ENCODE data around the gene TMEM50A.
"Not testable (repeated sequence)": the region's sequence is repeated elsewhere in the genome, so short reads cannot be mapped to it uniquely, and the experiment has no call there.

The TMEM50A gene

GRCh38 chr1:25383090-25383489, 45.0 kb downstream of the TMEM50A start:
- not testable (repeated sequence) for H3K36me3 ChIP-seq (ENCODE audit: control insufficient read depth in 5 of 5, insufficient read depth in 5 of 5, low read length in 5 of 5); H3K4me3 ChIP-seq (ENCODE audit: low read depth in 1 of 5, low read length in 5 of 5); H3K27ac ChIP-seq (ENCODE audit: low read depth, low read length); H3K27me3 ChIP-seq (ENCODE audit: control insufficient read depth in 5 of 5, insufficient read depth in 4 of 5, low read length in 5 of 5); H3K9me3 ChIP-seq (ENCODE audit: control insufficient read depth in 5 of 5, low read length in 5 of 5); H3K9ac ChIP-seq (ENCODE audit: low read length in 5 of 5); H3K4me1 ChIP-seq (ENCODE audit: control insufficient read depth in 5 of 5, insufficient read depth in 5 of 5, low read length in 5 of 5)

DNA sequence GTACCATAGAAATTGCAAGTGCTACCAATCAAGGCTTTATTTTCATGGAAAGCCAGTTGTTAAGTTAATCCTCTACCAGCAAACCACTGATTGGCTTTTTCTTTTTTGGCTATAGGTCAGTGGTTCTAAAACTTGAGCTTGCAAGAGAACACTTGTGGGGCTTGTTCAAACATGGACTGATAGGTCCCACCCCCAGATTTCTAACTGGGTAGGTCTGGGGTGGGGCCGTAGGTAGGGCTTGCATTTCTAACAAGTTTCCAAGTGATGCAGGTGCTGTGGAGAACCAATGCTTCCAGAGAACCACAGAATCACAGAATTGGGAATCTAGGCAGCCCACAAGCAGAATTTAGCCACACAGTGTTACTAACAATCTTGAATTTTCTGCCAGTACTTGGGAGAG, 45.7 kb downstream of the TMEM50A start:
- not testable (repeated sequence) for H3K9ac ChIP-seq (ENCODE audit: low read length in 5 of 5); H3K4me1 ChIP-seq (ENCODE audit: control insufficient read depth in 5 of 5, insufficient read depth in 5 of 5, low read length in 5 of 5); H3K27me3 ChIP-seq (ENCODE audit: control insufficient read depth in 5 of 5, insufficient read depth in 4 of 5, low read length in 5 of 5); H3K9me3 ChIP-seq (ENCODE audit: control insufficient read depth in 5 of 5, low read length in 5 of 5); H3K4me3 ChIP-seq (ENCODE audit: low read depth in 1 of 5, low read length in 5 of 5); H3K36me3 ChIP-seq (ENCODE audit: control insufficient read depth in 5 of 5, insufficient read depth in 5 of 5, low read length in 5 of 5); H3K27ac ChIP-seq (ENCODE audit: low read depth, low read length)

GRCh38 chr1:25387096-25387495, 49.0 kb downstream of the TMEM50A start:
- not testable (repeated sequence) for H3K9ac ChIP-seq (ENCODE audit: low read length in 5 of 5); H3K4me1 ChIP-seq (ENCODE audit: control insufficient read depth in 5 of 5, insufficient read depth in 5 of 5, low read length in 5 of 5); H3K36me3 ChIP-seq (ENCODE audit: control insufficient read depth in 5 of 5, insufficient read depth in 5 of 5, low read length in 5 of 5); H3K27me3 ChIP-seq (ENCODE audit: control insufficient read depth in 5 of 5, insufficient read depth in 4 of 5, low read length in 5 of 5); H3K27ac ChIP-seq (ENCODE audit: low read depth, low read length); H3K4me3 ChIP-seq (ENCODE audit: low read depth in 1 of 5, low read length in 5 of 5); H3K9me3 ChIP-seq (ENCODE audit: control insufficient read depth in 5 of 5, low read length in 5 of 5)

GRCh38 chr1:25388691-25389090, 50.6 kb downstream of the TMEM50A start:
- not testable (repeated sequence) for H3K9ac ChIP-seq (ENCODE audit: low read length in 5 of 5); H3K4me3 ChIP-seq (ENCODE audit: low read depth in 1 of 5, low read length in 5 of 5); H3K9me3 ChIP-seq (ENCODE audit: control insufficient read depth in 5 of 5, low read length in 5 of 5); H3K27ac ChIP-seq (ENCODE audit: low read depth, low read length); H3K36me3 ChIP-seq (ENCODE audit: control insufficient read depth in 5 of 5, insufficient read depth in 5 of 5, low read length in 5 of 5); H3K4me1 ChIP-seq (ENCODE audit: control insufficient read depth in 5 of 5, insufficient read depth in 5 of 5, low read length in 5 of 5); H3K27me3 ChIP-seq (ENCODE audit: control insufficient read depth in 5 of 5, insufficient read depth in 4 of 5, low read length in 5 of 5)

GRCh38 chr1:25389721-25390120, 51.6 kb downstream of the TMEM50A start:
- not testable (repeated sequence) for H3K4me3 ChIP-seq (ENCODE audit: low read depth in 1 of 5, low read length in 5 of 5); H3K9ac ChIP-seq (ENCODE audit: low read length in 5 of 5)

DNA sequence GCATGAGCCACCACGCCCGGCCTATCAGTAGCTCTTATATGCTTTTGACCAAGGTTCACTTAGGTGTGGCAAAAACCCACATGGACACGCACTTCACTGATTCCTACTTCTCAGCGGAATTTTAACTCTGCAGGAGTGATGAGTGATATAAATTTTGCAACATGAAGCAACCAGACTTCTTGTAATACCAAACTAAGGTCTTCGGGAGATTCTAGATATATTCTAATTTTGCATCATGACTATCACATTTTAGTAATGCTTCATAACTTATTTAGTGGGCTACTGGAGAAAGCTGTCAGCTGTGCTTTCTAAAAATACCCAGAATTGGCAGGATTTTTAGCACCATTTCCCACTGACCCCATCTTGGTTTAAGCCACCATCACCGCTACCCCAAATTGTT, 54.7 kb downstream of the TMEM50A start:
- Histone ChIP-seq H3K9me3 (ENCODE audit: control insufficient read depth in 5 of 5, low read length in 5 of 5) (no peaks in the 10 kb centered on the region), H3K27ac (ENCODE audit: low read depth, low read length) (no peak overlapping the region), H3K27me3 (ENCODE audit: control insufficient read depth in 5 of 5, insufficient read depth in 4 of 5, low read length in 5 of 5) (no peaks in the 10 kb centered on the region), H3K4me3 (ENCODE audit: low read depth in 1 of 5, low read length in 5 of 5) (no peak overlapping the region), H3K4me1 (ENCODE audit: control insufficient read depth in 5 of 5, insufficient read depth in 5 of 5, low read length in 5 of 5) (no peaks in the 10 kb centered on the region), H3K36me3 (ENCODE audit: control insufficient read depth in 5 of 5, insufficient read depth in 5 of 5, low read length in 5 of 5) (no peaks in the 10 kb centered on the region), H3K9ac (ENCODE audit: low read length in 5 of 5) (no peak overlapping the region)

More at GRCh38 chr1:25389721-25390120, 51.6 kb downstream of the TMEM50A start:
- not testable (repeated sequence) for H3K9me3 ChIP-seq (ENCODE audit: control insufficient read depth in 5 of 5, low read length in 5 of 5); H3K4me1 ChIP-seq (ENCODE audit: control insufficient read depth in 5 of 5, insufficient read depth in 5 of 5, low read length in 5 of 5); H3K27me3 ChIP-seq (ENCODE audit: control insufficient read depth in 5 of 5, insufficient read depth in 4 of 5, low read length in 5 of 5); H3K36me3 ChIP-seq (ENCODE audit: control insufficient read depth in 5 of 5, insufficient read depth in 5 of 5, low read length in 5 of 5); H3K27ac ChIP-seq (ENCODE audit: low read depth, low read length)

GRCh38 chr1:25397549-25397948, 59.4 kb downstream of the TMEM50A start:
- not testable (repeated sequence) for H3K36me3 ChIP-seq (ENCODE audit: control insufficient read depth in 5 of 5, insufficient read depth in 5 of 5, low read length in 5 of 5); H3K9me3 ChIP-seq (ENCODE audit: control insufficient read depth in 5 of 5, low read length in 5 of 5); H3K4me3 ChIP-seq (ENCODE audit: low read depth in 1 of 5, low read length in 5 of 5); H3K9ac ChIP-seq (ENCODE audit: low read length in 5 of 5); H3K27ac ChIP-seq (ENCODE audit: low read depth, low read length); H3K4me1 ChIP-seq (ENCODE audit: control insufficient read depth in 5 of 5, insufficient read depth in 5 of 5, low read length in 5 of 5); H3K27me3 ChIP-seq (ENCODE audit: control insufficient read depth in 5 of 5, insufficient read depth in 4 of 5, low read length in 5 of 5)

GRCh38 chr1:25398079-25398478, 59.9 kb downstream of the TMEM50A start:
- not testable (repeated sequence) for H3K9me3 ChIP-seq (ENCODE audit: control insufficient read depth in 5 of 5, low read length in 5 of 5); H3K4me3 ChIP-seq (ENCODE audit: low read depth in 1 of 5, low read length in 5 of 5); H3K36me3 ChIP-seq (ENCODE audit: control insufficient read depth in 5 of 5, insufficient read depth in 5 of 5, low read length in 5 of 5); H3K27ac ChIP-seq (ENCODE audit: low read depth, low read length); H3K4me1 ChIP-seq (ENCODE audit: control insufficient read depth in 5 of 5, insufficient read depth in 5 of 5, low read length in 5 of 5); H3K9ac ChIP-seq (ENCODE audit: low read length in 5 of 5); H3K27me3 ChIP-seq (ENCODE audit: control insufficient read depth in 5 of 5, insufficient read depth in 4 of 5, low read length in 5 of 5)

GRCh38 chr1:25402947-25403803, 65.0 kb downstream of the TMEM50A start:
- H3K9ac ChIP-seq (ENCODE audit: low read length in 5 of 5); H3K36me3 ChIP-seq (ENCODE audit: control insufficient read depth in 5 of 5, insufficient read depth in 5 of 5, low read length in 5 of 5); H3K27ac ChIP-seq (ENCODE audit: low read depth, low read length); H3K4me3 ChIP-seq (ENCODE audit: low read depth in 1 of 5, low read length in 5 of 5); H3K27me3 ChIP-seq (ENCODE audit: control insufficient read depth in 5 of 5, insufficient read depth in 4 of 5, low read length in 5 of 5); H3K4me1 ChIP-seq (ENCODE audit: control insufficient read depth in 5 of 5, insufficient read depth in 5 of 5, low read length in 5 of 5); H3K9me3 ChIP-seq (ENCODE audit: control insufficient read depth in 5 of 5, low read length in 5 of 5): not testable (repeated sequence)

GRCh38 chr1:25405731-25406305, 67.7 kb downstream of the TMEM50A start:
- not testable (repeated sequence) for H3K4me1 ChIP-seq (ENCODE audit: control insufficient read depth in 5 of 5, insufficient read depth in 5 of 5, low read length in 5 of 5); H3K9ac ChIP-seq (ENCODE audit: low read length in 5 of 5); H3K9me3 ChIP-seq (ENCODE audit: control insufficient read depth in 5 of 5, low read length in 5 of 5); H3K36me3 ChIP-seq (ENCODE audit: control insufficient read depth in 5 of 5, insufficient read depth in 5 of 5, low read length in 5 of 5); H3K27me3 ChIP-seq (ENCODE audit: control insufficient read depth in 5 of 5, insufficient read depth in 4 of 5, low read length in 5 of 5); H3K4me3 ChIP-seq (ENCODE audit: low read depth in 1 of 5, low read length in 5 of 5); H3K27ac ChIP-seq (ENCODE audit: low read depth, low read length)

Data from subcutaneous abdominal adipose tissue (tissue), 5 donors.